ENCODE data around the gene RBM17. TPM values are rescaled to one million over a fixed set of nuclear protein-coding genes. Genes with fewer than 3 reads are reported as not detected.

The RBM17 gene
- total RNA-seq, 1 experiment from 2014 or later, result 124 TPM

- Histone ChIP-seq H3K27ac (ENCODE audit: insufficient read length, low read depth, low read length) (no peak overlapping the region), H3K79me1 (ENCODE audit: insufficient read depth, low read depth, low read length, poor library complexity, severe bottlenecking) (no peaks in the 10 kb centered on the region), H3K4me1 (ENCODE audit: insufficient read depth, low read length) (no peaks in the 10 kb centered on the region), H2AFZ (ENCODE audit: low read length) (no peak overlapping the region), H3K4me2 (ENCODE audit: insufficient read depth, insufficient read length, low read length) (no peak overlapping the region), H3K79me2 (ENCODE audit: insufficient read depth, low read length) (no peaks in the 10 kb centered on the region), H3K23me2 (ENCODE audit: insufficient read length, low read depth, low read length, poor library complexity, severe bottlenecking) (no peaks in the 10 kb centered on the region), H2BK120ac (ENCODE audit: low read depth, low read length, poor library complexity, severe bottlenecking) (no peak overlapping the region), H3K56ac (ENCODE audit: insufficient read length, low read depth, low read length) (no peak overlapping the region), H3K18ac (ENCODE audit: insufficient read length, low read depth, low read length) (no peak overlapping the region), H2BK5ac (ENCODE audit: insufficient read length, low read length) (no peak overlapping the region), H3K9me3 (ENCODE audit: control insufficient read depth, low read depth, low read length) (no peaks in the 10 kb centered on the region), H3K14ac (ENCODE audit: insufficient read depth, low read length) (no peak overlapping the region), H3K9ac (ENCODE audit: extremely low read depth, insufficient read length, low read length) (no peak overlapping the region), H3K4ac (ENCODE audit: low read depth, low read length) (no peak overlapping the region), H4K20me1 (ENCODE audit: control insufficient read depth, insufficient read depth, insufficient read length) (no peaks in the 10 kb centered on the region), H2BK12ac (ENCODE audit: insufficient read length, low read depth, low read length) (no peak overlapping the region), H2AK5ac (ENCODE audit: insufficient read length, low read length) (no peak overlapping the region), H3K23ac (ENCODE audit: insufficient read length, low read depth, low read length) (no peak overlapping the region), H4K8ac (replicated peaks; ENCODE audit: insufficient read length, low read depth, low read length) (no peak overlapping the region), H2BK20ac (ENCODE audit: low read depth, low read length, poor library complexity, severe bottlenecking) (no peak overlapping the region), H2BK15ac (ENCODE audit: low read depth, low read length) (no peak overlapping the region), H4K5ac (ENCODE audit: insufficient read length, low read depth, low read length) (no peak overlapping the region), H3K27me3 (ENCODE audit: insufficient read depth, low read length) (no peaks in the 10 kb centered on the region), H3T11ph (ENCODE audit: low read length) (no peak overlapping the region), H4K91ac (ENCODE audit: insufficient read length, low read depth, low read length) (no peak overlapping the region)
- Mint-ChIP-seq H3K9me3 (no peaks in the 10 kb centered on the region; a peak in 1 of 5 replicates), H3K4me1 (peaks cover 5 to 11% of the 10 kb centered on the region in 2 experiments; a peak in 3 of 4 replicates), H3K27me3 (ENCODE audit: low read depth) (peaks cover 13% of the 10 kb centered on the region), H3K4me3 (no peak overlapping the region), H3K36me3 (ENCODE audit: insufficient read depth in 1 of 3, low read depth in 3 of 3) (no peaks in the 10 kb centered on the region), H3K27ac (no peak overlapping the region)
- no CpG with 5 or more reads among the region's 2 CpGs for WGBS (ENCODE audit: extremely low coverage, insufficient read length, low lambda C conversion rate)
- DNase-seq, result no peak
- TF ChIP-seq, protein P1, sequence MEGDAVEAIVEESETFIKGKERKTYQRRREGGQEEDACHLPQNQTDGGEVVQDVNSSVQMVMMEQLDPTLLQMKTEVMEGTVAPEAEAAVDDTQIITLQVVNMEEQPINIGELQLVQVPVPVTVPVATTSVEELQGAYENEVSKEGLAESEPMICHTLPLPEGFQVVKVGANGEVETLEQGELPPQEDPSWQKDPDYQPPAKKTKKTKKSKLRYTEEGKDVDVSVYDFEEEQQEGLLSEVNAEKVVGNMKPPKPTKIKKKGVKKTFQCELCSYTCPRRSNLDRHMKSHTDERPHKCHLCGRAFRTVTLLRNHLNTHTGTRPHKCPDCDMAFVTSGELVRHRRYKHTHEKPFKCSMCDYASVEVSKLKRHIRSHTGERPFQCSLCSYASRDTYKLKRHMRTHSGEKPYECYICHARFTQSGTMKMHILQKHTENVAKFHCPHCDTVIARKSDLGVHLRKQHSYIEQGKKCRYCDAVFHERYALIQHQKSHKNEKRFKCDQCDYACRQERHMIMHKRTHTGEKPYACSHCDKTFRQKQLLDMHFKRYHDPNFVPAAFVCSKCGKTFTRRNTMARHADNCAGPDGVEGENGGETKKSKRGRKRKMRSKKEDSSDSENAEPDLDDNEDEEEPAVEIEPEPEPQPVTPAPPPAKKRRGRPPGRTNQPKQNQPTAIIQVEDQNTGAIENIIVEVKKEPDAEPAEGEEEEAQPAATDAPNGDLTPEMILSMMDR (conservative IDR thresholded peaks at IDR 0.05), result no peak
These were observed 39.8 kb upstream of the RBM17 start for GRCh38 chr10:6049031-6049400.
